Suprapubic skin (tissue), 4 donors: ENCODE data around the gene DDOST. TPM values are rescaled to one million over a fixed set of nuclear protein-coding genes. Genes with fewer than 3 reads are reported as not detected.

Experiments used
- DNase-seq, 2 donors: peaks; one replicate each; pipeline ENCODE4 v3.0.0-alpha.2; 2019; ENCODE audit warnings: low spot score in 2 of 2
- H3K27ac ChIP-seq: fragments of 200-600 bp; sonication (generic); one replicate; pipeline ENCODE4 v1.5.1; 2019
- H3K27me3 ChIP-seq: fragments of 200-600 bp; sonication (generic); one replicate; pipeline ENCODE4 v1.5.1; 2019
- H3K36me3 ChIP-seq: fragments of 200-600 bp; sonication (generic); one replicate; pipeline ENCODE4 v1.5.1; 2019
- H3K4me1 ChIP-seq: fragments of 200-600 bp; sonication (generic); one replicate; pipeline ENCODE4 v1.5.1; 2019
- H3K4me3 ChIP-seq: fragments of 200-600 bp; sonication (generic); one replicate; pipeline ENCODE4 v1.5.1; 2019; ENCODE audit warnings: mild to moderate bottlenecking
- H3K9me3 ChIP-seq: fragments of 200-600 bp; sonication (generic); one replicate; pipeline ENCODE4 v1.5.1; 2019
- CTCF ChIP-seq, 2 donors: fragments of 200-600 bp in 1 of 2; fragments of 450-650 bp in 1 of 2; sonication (generic) in 1 of 2; IDR thresholded peaks; one replicate each; pipeline ENCODE4 v1.5.1; 2016 to 2019; ENCODE audit warnings: antibody characterized with exemption in 2 of 2, mild to moderate bottlenecking in 1 of 2, moderate library complexity in 1 of 2
- EP300 ChIP-seq: sonication (generic); formaldehyde crosslinking; IDR thresholded peaks from one replicate; pipeline ENCODE4 v1.6.1; 2017; ENCODE audit warnings: antibody characterized with exemption
- POLR2A ChIP-seq, 2 donors: fragments of 450-650 bp; IDR thresholded peaks; one replicate each; pipeline ENCODE4 v1.6.1; 2017; ENCODE audit warnings: antibody characterized with exemption in 2 of 2, mild to moderate bottlenecking in 2 of 2, moderate library complexity in 2 of 2
- POLR2AphosphoS5 ChIP-seq, 3 donors: sonication (generic); formaldehyde crosslinking; IDR thresholded peaks; one replicate each; pipeline ENCODE4 v1.6.1; 2017; ENCODE audit warnings: antibody characterized with exemption in 3 of 3
- WGBS: methylation state at CpG from one replicate; pipeline ENCODE4 v1.1.5; 2018; 5-methylcytosine and 5-hydroxymethylcytosine counted together
- total RNA-seq, 4 donors: library from RNA; depleted of rRNA; stranded (reverse); fragments of >200 nt; gene quantifications; one replicate each; pipeline ENCODE4 v1.1.0, GENCODE V29; 2016

The DDOST gene
- total RNA-seq, 4 donors from 2014 or later, result 75.9 to 143 (median 125) TPM

- no peak for DNase-seq
- no peak overlapping the region for H3K4me3 ChIP-seq
- TF ChIP-seq POLR2AphosphoS5 (IDR thresholded peaks at IDR 0.05), result no peak
- TF ChIP-seq EP300, result no peak
- no peak for TF ChIP-seq POLR2A (IDR thresholded peaks at IDR 0.05)
- no peak for TF ChIP-seq CTCF (IDR thresholded peaks at IDR 0.05)
- H3K27me3 ChIP-seq, result no peaks in the 10 kb centered on the region
- H3K27ac ChIP-seq, result no peak overlapping the region
- no peaks in the 10 kb centered on the region for H3K9me3 ChIP-seq
- 74% methylated on average over 6 of the region's 6 CpGs for WGBS
- H3K4me1 ChIP-seq, result no peaks in the 10 kb centered on the region
- H3K36me3 ChIP-seq, result peaks cover 83% of the 10 kb centered on the region
Observed at GRCh38 chr1:20643080-20643479, 18.1 kb downstream of the DDOST start.

- TF ChIP-seq POLR2AphosphoS5 (IDR thresholded peaks at IDR 0.05) (no peak), CTCF (IDR thresholded peaks at IDR 0.05) (no peak), EP300 (no peak), POLR2A (IDR thresholded peaks at IDR 0.05) (no peak)
- no peaks in the 10 kb centered on the region for H3K9me3 ChIP-seq
- peaks cover 86% of the 10 kb centered on the region for H3K36me3 ChIP-seq
- no peaks in the 10 kb centered on the region for H3K4me1 ChIP-seq
- no peak overlapping the region for H3K27ac ChIP-seq
- no peaks in the 10 kb centered on the region for H3K27me3 ChIP-seq
- H3K4me3 ChIP-seq, result no peak overlapping the region
- no peak for DNase-seq
- 84% methylated on average over 10 of the region's 10 CpGs for WGBS
Observed at GRCh38 chr1:20641975-20642374, 19.2 kb downstream of the DDOST start.

- Histone ChIP-seq H3K9me3 (no peaks in the 10 kb centered on the region), H3K27me3 (no peaks in the 10 kb centered on the region), H3K4me3 (no peak overlapping the region), H3K27ac (no peak overlapping the region), H3K4me1 (peaks cover 2% of the 10 kb centered on the region), H3K36me3 (peaks cover 76% of the 10 kb centered on the region)
- 31% methylated on average over 6 of the region's 6 CpGs for WGBS
- DNase-seq, result no peak
- TF ChIP-seq CTCF (IDR thresholded peaks at IDR 0.05) (peak; percentile 68 to 74), EP300 (no peak)
Observed at GRCh38 chr1:20640183-20640597, 21.0 kb downstream of the DDOST start.

GRCh38 chr1:20636785-20637347 is 24.3 kb downstream of the DDOST start:
- Histone ChIP-seq H3K36me3 (peaks cover 43% of the 10 kb centered on the region), H3K4me3 (no peak overlapping the region), H3K4me1 (peaks cover 14% of the 10 kb centered on the region), H3K27ac (no peak overlapping the region), H3K9me3 (no peaks in the 10 kb centered on the region), H3K27me3 (no peaks in the 10 kb centered on the region)
- WGBS, result 93% methylated on average over 8 of the region's 8 CpGs
- TF ChIP-seq POLR2AphosphoS5 (IDR thresholded peaks at IDR 0.05) (no peak), POLR2A (IDR thresholded peaks at IDR 0.05) (no peak), CTCF (IDR thresholded peaks at IDR 0.05) (no peak), EP300 (no peak)
- no peak for DNase-seq

- Histone ChIP-seq H3K4me3 (peak overlapping the region; percentile 91), H3K27ac (peak overlapping the region; percentile 95)
- DNase-seq, result peak in 1 of 2 donors; percentile 72
Observed at GRCh38 chr1:20634594-20635084, 26.5 kb downstream of the DDOST start.

More at GRCh38 chr1:20634594-20635084, 26.5 kb downstream of the DDOST start:
- Histone ChIP-seq H3K4me1 (peaks cover 14% of the 10 kb centered on the region), H3K36me3 (peaks cover 25% of the 10 kb centered on the region), H3K27me3 (no peaks in the 10 kb centered on the region), H3K9me3 (no peaks in the 10 kb centered on the region)
- 5% methylated on average over 4 of the region's 4 CpGs for WGBS
- TF ChIP-seq POLR2A (IDR thresholded peaks at IDR 0.05) (no peak), POLR2AphosphoS5 (IDR thresholded peaks at IDR 0.05) (no peak), CTCF (IDR thresholded peaks at IDR 0.05) (no peak), EP300 (no peak)
